CD8-positive, alpha-beta memory T cell (primary cell): ENCODE measurements around the gene RANBP10. TPM values are rescaled to one million over a fixed set of nuclear protein-coding genes. Genes with fewer than 3 reads are reported as not detected.
A peak's percentile ranks its signal among the peaks of the same experiment; 100 is the strongest.

ENCODE experiments used
- CTCF ChIA-PET: fragments of 350-600 bp; sonication (Branson Sonifier 250); formaldehyde crosslinking; loops from one replicate; lab custom pipeline; 2021; ENCODE audit warnings: antibody characterized with exemption; lab: Charles Lee
- POLR2A ChIA-PET: fragments of 350-600 bp; sonication (Branson Sonifier 250); formaldehyde crosslinking; loops from one replicate; lab custom pipeline; 2021; ENCODE audit warnings: antibody characterized with exemption; lab: Charles Lee
- DNase-seq, 5 donors: peaks; one replicate each; pipeline versions ENCODE4 v3.0.0 to v3.0.0-alpha.2; 2020 to 2022; ENCODE audit warnings: mixed read lengths in 1 of 5
- H3K27ac ChIP-seq: one replicate; pipeline ENCODE4 v1.7.0; 2013; ENCODE audit warnings: low read depth, mild to moderate bottlenecking, low read length, moderate library complexity
- H3K27me3 ChIP-seq: 2 replicates; pipeline ENCODE4 v1.7.0; 2013; ENCODE audit warnings: low read length, mild to moderate bottlenecking; ENCODE audit not compliant: insufficient read depth, poor library complexity, severe bottlenecking
- H3K36me3 ChIP-seq: 2 replicates; pipeline ENCODE4 v1.7.0; 2013; ENCODE audit warnings: mild to moderate bottlenecking, low read length, moderate library complexity; ENCODE audit not compliant: insufficient read depth
- H3K4me1 ChIP-seq: 2 replicates; pipeline ENCODE4 v1.7.0; 2013; ENCODE audit warnings: mild to moderate bottlenecking, low read length, moderate library complexity; ENCODE audit not compliant: insufficient read depth
- H3K4me3 ChIP-seq: 2 replicates; pipeline ENCODE4 v1.7.0; 2013; ENCODE audit warnings: mild to moderate bottlenecking, low read length
- H3K9me3 ChIP-seq: 2 replicates; pipeline ENCODE4 v1.7.0; 2013; ENCODE audit warnings: mild to moderate bottlenecking, low read length
- H3K27ac Mint-ChIP-seq, 8 donors: one replicate each; pipeline ENCODE4 v1.8.0; 2020 to 2021; ENCODE audit warnings: mixed read lengths in 8 of 8, mild to moderate bottlenecking in 6 of 8, inconsistent platforms in 3 of 8, moderate library complexity in 3 of 8
- H3K27me3 Mint-ChIP-seq, 2 donors: one replicate each; pipeline ENCODE4 v1.8.0; 2020 to 2021; ENCODE audit warnings: mixed read lengths in 2 of 2, mild to moderate bottlenecking in 1 of 2, moderate library complexity in 1 of 2
- H3K36me3 Mint-ChIP-seq, 3 donors: one replicate each; pipeline ENCODE4 v1.8.0; 2020 to 2021; ENCODE audit warnings: mixed read lengths in 3 of 3, inconsistent platforms in 1 of 3, mild to moderate bottlenecking in 1 of 3
- H3K4me1 Mint-ChIP-seq, 3 donors: one replicate each; pipeline ENCODE4 v1.8.0; 2020 to 2021; ENCODE audit warnings: mixed read lengths in 3 of 3, inconsistent platforms in 1 of 3, mild to moderate bottlenecking in 1 of 3
- H3K4me3 Mint-ChIP-seq, 7 donors: one replicate each; pipeline ENCODE4 v1.8.0; 2020 to 2021; ENCODE audit warnings: mixed read lengths in 7 of 7, mild to moderate bottlenecking in 6 of 7, moderate library complexity in 4 of 7, inconsistent platforms in 2 of 7
- H3K9me3 Mint-ChIP-seq, 5 donors: one replicate each; pipeline ENCODE4 v1.8.0; 2020 to 2022; ENCODE audit warnings: mixed read lengths in 5 of 5, mild to moderate bottlenecking in 3 of 5, moderate library complexity in 2 of 5, inconsistent platforms in 1 of 5
- polyA plus RNA-seq: library from polyadenylated mRNA; unstranded; fragments of 300-500 nt; fragmentation: Illumina TruSeq; gene quantifications from one replicate; pipeline ENCODE4 v1.2.3, GENCODE V29; 2021
- total RNA-seq, 2 experiments: library from RNA; stranded (reverse); gene quantifications; one replicate each; pipeline ENCODE4 v1.2.3, GENCODE V29; 2021

The RANBP10 gene
- total and polyA plus RNA-seq, 3 experiments from 2014 or later: 11.1 to 20.0 (median 18.9) TPM

DNA sequence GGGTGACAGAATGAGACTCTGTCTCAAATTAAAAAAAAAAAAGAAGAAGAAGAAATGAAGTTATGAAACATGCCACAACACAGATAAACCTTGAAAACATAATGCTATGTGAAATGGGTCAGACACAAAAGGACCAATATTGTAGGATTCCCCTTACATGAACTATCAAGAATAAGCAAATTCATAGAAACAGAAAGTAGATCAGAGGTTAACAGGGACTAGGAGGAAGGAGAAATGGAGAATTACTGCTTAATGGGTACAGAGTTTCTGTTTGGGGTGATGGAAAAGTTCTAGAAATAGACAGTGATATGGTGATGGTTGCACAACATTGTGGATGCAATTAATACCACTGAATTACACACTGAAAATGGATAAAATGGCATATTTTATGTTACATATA is 16.3 kb downstream of the RANBP10 start:
- Mint-ChIP-seq H3K27me3 (no peaks in the 10 kb centered on the region), H3K4me1 (peaks cover 10 to 20% (median 16%) of the 10 kb centered on the region in 3 donors), H3K4me3 (no peak overlapping the region), H3K9me3 (no peaks in the 10 kb centered on the region), H3K27ac (peak overlapping the region in 4 of 8 donors; percentile 20 to 85 (median 52)), H3K36me3 (peaks cover 0 to 9% (median 2%) of the 10 kb centered on the region in 3 donors)
- CTCF ChIA-PET: no interaction called here
- no peaks in the 10 kb centered on the region for H3K4me1 ChIP-seq
- H3K36me3 ChIP-seq: no peaks in the 10 kb centered on the region
- H3K27me3 ChIP-seq: no peaks in the 10 kb centered on the region
- no peaks in the 10 kb centered on the region for H3K9me3 ChIP-seq
- H3K27ac ChIP-seq: no peak overlapping the region
- POLR2A ChIA-PET: interaction anchor here (0.7 kb wide), 1 partner anchor 25 kb away, joined by 3 read pairs; no protein-coding TSS in a partner anchor
- no peak for DNase-seq
- no peak overlapping the region for H3K4me3 ChIP-seq

DNA sequence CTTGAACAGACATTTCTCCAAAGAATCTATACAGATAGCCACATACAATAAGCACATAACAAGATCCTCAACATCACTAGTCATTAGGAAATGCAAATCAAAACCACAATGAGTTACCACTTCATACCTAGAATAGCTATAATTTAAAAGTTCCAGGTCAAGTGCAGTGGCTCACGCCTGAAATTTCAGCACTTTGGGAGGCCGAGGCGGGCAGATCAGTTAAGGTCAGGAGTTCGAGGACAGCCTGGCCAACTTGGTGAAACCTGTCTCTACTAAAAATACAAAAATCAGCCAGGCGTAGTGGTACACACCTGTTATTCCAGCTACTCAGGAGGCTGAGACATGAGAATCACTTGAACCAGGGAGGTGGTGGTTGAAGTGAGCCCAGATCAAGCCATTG is 19.9 kb downstream of the RANBP10 start:
- Histone ChIP-seq H3K4me1 (peaks cover 4% of the 10 kb centered on the region), H3K36me3 (no peaks in the 10 kb centered on the region), H3K27me3 (no peaks in the 10 kb centered on the region), H3K27ac (no peak overlapping the region), H3K4me3 (no peak overlapping the region), H3K9me3 (no peaks in the 10 kb centered on the region)
- Mint-ChIP-seq H3K4me1 (peaks cover 14 to 30% (median 26%) of the 10 kb centered on the region in 3 donors), H3K9me3 (no peaks in the 10 kb centered on the region), H3K36me3 (peaks cover 0 to 13% (median 2%) of the 10 kb centered on the region in 3 donors), H3K27ac (peak overlapping the region in 2 of 8 donors; percentile 66 to 76), H3K27me3 (no peaks in the 10 kb centered on the region), H3K4me3 (no peak overlapping the region)
- CTCF ChIA-PET: no interaction called here
- POLR2A ChIA-PET: no interaction called here
- DNase-seq: no peak

DNA sequence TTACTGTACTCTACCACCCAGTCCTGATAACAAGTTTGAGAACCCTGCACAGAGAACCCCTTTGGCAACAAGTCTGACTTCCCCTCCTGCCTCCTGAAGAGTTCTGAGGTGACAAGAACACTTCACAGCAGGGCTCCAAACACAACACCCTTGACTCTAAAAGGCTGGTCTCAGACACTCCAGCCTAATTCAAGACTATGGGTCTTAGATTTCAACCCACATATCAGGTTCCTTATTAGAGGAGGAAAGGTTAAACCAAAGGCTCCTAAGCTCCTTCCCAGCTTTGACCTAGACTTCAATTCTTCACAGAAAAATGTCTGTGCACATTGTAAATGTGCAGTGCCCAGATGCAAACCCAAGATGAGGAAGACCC is 23.0 kb downstream of the RANBP10 start:
- H3K27me3 Mint-ChIP-seq: no peaks in the 10 kb centered on the region
- ChIA-PET CTCF (interaction anchor here (1.5 to 1.9 kb wide), 2 partner anchors 33 to 262 kb away, joined by 3 to 6 read pairs; no protein-coding TSS in a partner anchor), POLR2A (no interaction called here)
- Histone ChIP-seq H3K4me3 (no peak overlapping the region), H3K36me3 (peaks cover 4% of the 10 kb centered on the region), H3K9me3 (no peaks in the 10 kb centered on the region), H3K27ac (no peak overlapping the region), H3K27me3 (no peaks in the 10 kb centered on the region), H3K4me1 (peaks cover 22% of the 10 kb centered on the region)
- DNase-seq: no peak
- peak overlapping the region in 3 of 8 donors; percentile 11 to 50 (median 22) for H3K27ac Mint-ChIP-seq
- H3K36me3 Mint-ChIP-seq: peaks cover 0 to 16% (median 0%) of the 10 kb centered on the region in 3 donors
- H3K4me1 Mint-ChIP-seq: peaks cover 27 to 46% (median 37%) of the 10 kb centered on the region in 3 donors
- no peak overlapping the region for H3K4me3 Mint-ChIP-seq
- H3K9me3 Mint-ChIP-seq: no peaks in the 10 kb centered on the region

- Histone ChIP-seq H3K36me3 (peaks cover 4% of the 10 kb centered on the region), H3K9me3 (no peaks in the 10 kb centered on the region), H3K4me3 (no peak overlapping the region), H3K27me3 (no peaks in the 10 kb centered on the region), H3K4me1 (peaks cover 22% of the 10 kb centered on the region), H3K27ac (no peak overlapping the region)
- peak overlapping the region in 2 of 8 donors; percentile 22 to 50 for H3K27ac Mint-ChIP-seq
- peaks cover 0 to 17% (median 0%) of the 10 kb centered on the region in 3 donors for H3K36me3 Mint-ChIP-seq
- DNase-seq: no peak
- H3K4me1 Mint-ChIP-seq: peaks cover 29 to 47% (median 37%) of the 10 kb centered on the region in 3 donors
- CTCF ChIA-PET: interaction anchor here (1.5 to 1.9 kb wide), 2 partner anchors 34 to 262 kb away, joined by 3 to 6 read pairs; no protein-coding TSS in a partner anchor
- POLR2A ChIA-PET: interaction anchor here (0.6 kb wide), 1 partner anchor 201 kb away, joined by 5 read pairs; no protein-coding TSS in a partner anchor
- no peak overlapping the region for H3K4me3 Mint-ChIP-seq
- H3K27me3 Mint-ChIP-seq: no peaks in the 10 kb centered on the region
- no peaks in the 10 kb centered on the region for H3K9me3 Mint-ChIP-seq
Measured at GRCh38 chr16:67782567-67783352, 23.6 kb downstream of the RANBP10 start.

DNA sequence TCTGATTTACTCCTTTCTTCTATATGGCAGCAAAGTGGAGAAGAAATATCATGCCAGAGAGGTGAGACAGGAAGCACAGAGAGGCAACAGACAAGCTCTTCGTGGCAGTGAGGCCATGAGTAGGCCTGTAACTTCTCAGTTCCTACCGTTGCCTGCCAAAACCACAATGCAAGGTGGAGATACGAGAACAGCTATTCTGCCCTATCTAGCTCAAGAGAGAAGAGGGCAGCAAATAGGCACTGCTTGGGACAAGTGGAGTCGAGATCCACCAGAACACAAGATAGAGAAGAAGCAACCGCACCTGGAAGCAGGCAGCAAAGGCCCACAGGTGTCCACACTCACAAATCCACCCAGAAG is 24.8 kb downstream of the RANBP10 start:
- Mint-ChIP-seq H3K9me3 (no peaks in the 10 kb centered on the region), H3K36me3 (peaks cover 0 to 17% (median 0%) of the 10 kb centered on the region in 3 donors), H3K27me3 (no peaks in the 10 kb centered on the region), H3K4me1 (peaks cover 30 to 46% (median 31%) of the 10 kb centered on the region in 3 donors), H3K27ac (peak overlapping the region; percentile 64 to 97 (median 87)), H3K4me3 (no peak overlapping the region)
- Histone ChIP-seq H3K4me3 (no peak overlapping the region), H3K36me3 (peaks cover 4% of the 10 kb centered on the region), H3K9me3 (no peaks in the 10 kb centered on the region), H3K27ac (no peak overlapping the region), H3K4me1 (peaks cover 22% of the 10 kb centered on the region), H3K27me3 (no peaks in the 10 kb centered on the region)
- ChIA-PET POLR2A (no interaction called here), CTCF (interaction anchor here (1.5 to 1.9 kb wide), 2 partner anchors 35 to 261 kb away, joined by 3 to 6 read pairs; no protein-coding TSS in a partner anchor)
- peak in 1 of 5 donors; percentile 17 for DNase-seq

- no peaks in the 10 kb centered on the region for H3K9me3 Mint-ChIP-seq
- peaks cover 0 to 15% (median 0%) of the 10 kb centered on the region in 3 donors for H3K36me3 Mint-ChIP-seq
- H3K27me3 ChIP-seq: no peaks in the 10 kb centered on the region
- H3K4me1 ChIP-seq: peaks cover 22% of the 10 kb centered on the region
- POLR2A ChIA-PET: no interaction called here
- CTCF ChIA-PET: interaction anchor here (1.1 kb wide), 1 partner anchor 19 kb away, joined by 3 read pairs; no protein-coding TSS in a partner anchor
- H3K9me3 ChIP-seq: no peaks in the 10 kb centered on the region
- H3K4me3 ChIP-seq: no peak overlapping the region
- H3K27ac Mint-ChIP-seq: peak overlapping the region; percentile 64 to 97 (median 87)
- no peak overlapping the region for H3K27ac ChIP-seq
- no peak overlapping the region for H3K4me3 Mint-ChIP-seq
- H3K36me3 ChIP-seq: peaks cover 4% of the 10 kb centered on the region
- peaks cover 27 to 42% (median 31%) of the 10 kb centered on the region in 3 donors for H3K4me1 Mint-ChIP-seq
- DNase-seq: no peak
- no peaks in the 10 kb centered on the region for H3K27me3 Mint-ChIP-seq
Measured at GRCh38 chr16:67780847-67781564, 25.4 kb downstream of the RANBP10 start.

DNA sequence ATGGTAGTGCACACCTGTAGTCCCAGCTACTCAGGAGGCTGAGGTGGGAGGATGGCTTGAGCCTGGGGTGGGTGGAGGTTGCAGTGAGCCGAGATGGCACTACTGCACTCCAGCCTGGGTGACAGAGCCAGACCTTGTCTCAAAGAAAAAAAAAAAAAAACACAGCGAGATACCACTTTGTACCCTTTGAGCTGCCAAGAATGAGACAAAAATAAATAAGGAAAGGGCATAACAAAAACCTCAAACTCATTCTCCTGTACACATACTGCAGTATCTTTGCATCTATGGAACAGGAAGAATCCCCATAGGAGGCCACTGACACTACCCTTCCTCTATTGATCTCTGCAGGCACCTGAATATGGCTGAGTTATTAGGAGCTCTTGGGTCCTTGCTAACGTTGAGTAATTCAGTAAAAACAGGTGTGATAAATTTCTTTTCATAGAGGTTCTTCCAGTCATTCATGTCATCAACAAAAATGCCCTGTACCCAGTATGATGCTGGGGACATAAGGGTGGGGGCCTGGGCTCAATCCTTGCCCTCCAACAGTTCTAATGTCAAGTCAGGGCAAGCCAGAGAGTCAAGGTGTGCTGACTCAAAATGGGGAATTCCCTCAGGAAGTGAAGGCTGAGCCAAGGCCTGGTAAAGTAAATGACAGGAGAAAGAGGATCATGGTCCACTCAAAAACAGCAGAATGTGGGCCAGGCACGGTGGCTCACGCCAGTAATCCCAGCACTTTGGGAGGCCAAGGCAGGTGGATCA is 26.9 kb downstream of the RANBP10 start:
- peak overlapping the region in 4 of 8 donors; percentile 16 to 80 (median 43) for H3K27ac Mint-ChIP-seq
- peaks cover 4% of the 10 kb centered on the region for H3K36me3 ChIP-seq
- no peaks in the 10 kb centered on the region for H3K9me3 Mint-ChIP-seq
- no peaks in the 10 kb centered on the region for H3K27me3 Mint-ChIP-seq
- DNase-seq: no peak
- no peaks in the 10 kb centered on the region for H3K27me3 ChIP-seq
- no peak overlapping the region for H3K27ac ChIP-seq
- CTCF ChIA-PET: interaction anchor here (1.1 kb wide), 1 partner anchor 37 kb away, joined by 3 read pairs; no protein-coding TSS in a partner anchor
- no peaks in the 10 kb centered on the region for H3K9me3 ChIP-seq
- peaks cover 29 to 46% (median 36%) of the 10 kb centered on the region in 3 donors for H3K4me1 Mint-ChIP-seq
- peaks cover 22% of the 10 kb centered on the region for H3K4me1 ChIP-seq
- no peak overlapping the region for H3K4me3 ChIP-seq
- POLR2A ChIA-PET: no interaction called here
- no peak overlapping the region for H3K4me3 Mint-ChIP-seq
- H3K36me3 Mint-ChIP-seq: peaks cover 0 to 18% (median 2%) of the 10 kb centered on the region in 3 donors
